IPS DF 19.7 (cell line): ENCODE results near the gene EGLN2.
"Not testable (repeated sequence)": the region's sequence is repeated elsewhere in the genome, so short reads cannot be mapped to it uniquely, and the experiment has no call there.

Source experiments
- DNase-seq: peaks from one replicate; pipeline ENCODE4 v3.0.0-alpha.2; 2013; ENCODE audit warnings: low read depth, low spot score

EGLN2 gene

GRCh38 chr19:40842997-40843652, 44.1 kb downstream of the EGLN2 start:
- not testable (repeated sequence) for DNase-seq

GRCh38 chr19:40843653-40844052, 44.7 kb downstream of the EGLN2 start:
- not testable (repeated sequence) for DNase-seq

DNA sequence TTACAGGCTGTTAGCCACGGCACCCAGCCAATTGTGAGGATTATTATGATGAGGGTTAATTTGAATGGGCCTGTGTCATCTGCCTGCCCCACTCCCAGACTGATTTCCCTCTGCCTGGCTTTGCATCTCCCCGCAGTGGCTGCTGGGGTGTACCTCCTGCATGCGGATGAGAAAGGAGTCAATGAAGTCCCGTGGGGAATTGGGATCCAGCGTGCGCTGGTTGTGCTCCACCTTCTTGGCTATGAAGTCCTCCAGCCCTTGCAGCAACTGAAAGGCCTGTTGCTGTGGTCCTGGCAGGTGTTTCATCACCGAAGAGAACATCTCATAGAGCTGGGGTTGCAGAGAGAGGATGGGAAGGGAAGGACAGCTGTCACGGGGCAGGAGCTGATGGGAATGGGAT, 47.7 kb downstream of the EGLN2 start:
- DNase-seq, result not testable (repeated sequence)

- DNase-seq, result not testable (repeated sequence)
Measured at GRCh38 chr19:40850277-40850676, 51.3 kb downstream of the EGLN2 start, which contains the start of gene CYP2A6. Gene CYP2A6 (minus strand): TSS chr19:40850447. CDS start chr19:40850426, 21 bp downstream.

- not testable (repeated sequence) for DNase-seq
Measured at GRCh38 chr19:40852467-40853152, 53.6 kb downstream of the EGLN2 start.
